Trophoblast cell (in vitro differentiated cells and primary cell): ENCODE results near the gene RGS7.
A peak's percentile ranks its signal among the peaks of the same experiment; 100 is the strongest.

Experiments used
- DNase-seq, 2 donors: peaks; one replicate each; pipeline ENCODE4 v3.0.0-alpha.2; 2016
- H2AFZ ChIP-seq: 2 replicates; pipeline ENCODE4 v1.6.1; 2013; ENCODE audit warnings: low read length, moderate library complexity, mild to moderate bottlenecking; ENCODE audit not compliant: insufficient read depth, poor library complexity
- H2AK5ac ChIP-seq: 2 replicates; pipeline ENCODE4 v1.6.1; 2013; ENCODE audit warnings: mild to moderate bottlenecking, low read length
- H2BK120ac ChIP-seq: 2 replicates; pipeline ENCODE4 v1.6.1; 2013; ENCODE audit warnings: low read length, mild to moderate bottlenecking, moderate library complexity; ENCODE audit not compliant: insufficient read depth, poor library complexity
- H2BK12ac ChIP-seq: 2 replicates; pipeline ENCODE4 v1.6.1; 2013; ENCODE audit warnings: mild to moderate bottlenecking, low read length, moderate library complexity
- H2BK5ac ChIP-seq: 2 replicates; pipeline ENCODE4 v1.6.1; 2013; ENCODE audit warnings: low read length, low read depth, moderate library complexity, mild to moderate bottlenecking; ENCODE audit not compliant: poor library complexity
- H3K14ac ChIP-seq: 2 replicates; pipeline ENCODE4 v1.6.1; 2013; ENCODE audit warnings: mild to moderate bottlenecking, low read length
- H3K18ac ChIP-seq: 2 replicates; pipeline ENCODE4 v1.6.1; 2013; ENCODE audit warnings: mild to moderate bottlenecking, low read length
- H3K23ac ChIP-seq: 2 replicates; pipeline ENCODE4 v1.6.1; 2013; ENCODE audit warnings: low read length
- H3K27ac ChIP-seq: 2 replicates; pipeline ENCODE4 v1.5.1; 2013; ENCODE audit warnings: low read depth, mild to moderate bottlenecking, inconsistent platforms, low read length, moderate library complexity
- H3K27me3 ChIP-seq: 2 replicates; pipeline ENCODE4 v1.6.1; 2013; ENCODE audit warnings: inconsistent platforms, mild to moderate bottlenecking, low read length, moderate library complexity; ENCODE audit not compliant: insufficient read depth
- H3K36me3 ChIP-seq, 2 experiments: 1 replicate in 1 of 2; 2 replicates in 1 of 2; pipeline ENCODE4 v1.6.1; 2013; ENCODE audit warnings: low read length in 2 of 2, mild to moderate bottlenecking in 2 of 2, moderate library complexity in 1 of 2; ENCODE audit not compliant: insufficient read depth in 2 of 2, control insufficient read depth in 1 of 2
- H3K4ac ChIP-seq: 2 replicates; pipeline ENCODE4 v1.6.1; 2013; ENCODE audit warnings: low read depth, mild to moderate bottlenecking, low read length, moderate library complexity
- H3K4me1 ChIP-seq, 2 experiments: 1 replicate in 1 of 2; 2 replicates in 1 of 2; pipeline ENCODE4 v1.6.1; 2013; ENCODE audit warnings: low read length in 2 of 2, mild to moderate bottlenecking in 2 of 2, moderate library complexity in 1 of 2; ENCODE audit not compliant: insufficient read depth in 2 of 2, control insufficient read depth in 1 of 2
- H3K4me2 ChIP-seq: 2 replicates; pipeline ENCODE4 v1.6.1; 2013; ENCODE audit warnings: inconsistent platforms, mild to moderate bottlenecking, low read length, moderate library complexity
- H3K4me3 ChIP-seq: 2 replicates; pipeline ENCODE4 v1.5.1; 2013; ENCODE audit warnings: mild to moderate bottlenecking, low read depth, low read length, inconsistent platforms
- H3K79me1 ChIP-seq: one replicate; pipeline ENCODE4 v1.6.1; 2013; ENCODE audit warnings: low read length
- H3K79me2 ChIP-seq: 2 replicates; pipeline ENCODE4 v1.6.1; 2013; ENCODE audit warnings: low read length, mild to moderate bottlenecking; ENCODE audit not compliant: control insufficient read depth, insufficient read depth, poor library complexity
- H3K9ac ChIP-seq: 2 replicates; pipeline ENCODE4 v1.6.1; 2013; ENCODE audit warnings: mild to moderate bottlenecking, low read length
- H3K9me3 ChIP-seq: 2 replicates; pipeline ENCODE4 v1.6.1; 2013; ENCODE audit warnings: low read depth, mild to moderate bottlenecking, control low read depth, inconsistent platforms, low read length; ENCODE audit not compliant: insufficient read depth
- H4K12ac ChIP-seq: 2 replicates; pipeline ENCODE4 v1.6.1; 2013; ENCODE audit warnings: low read depth, mild to moderate bottlenecking, low read length, moderate library complexity
- H4K8ac ChIP-seq: 2 replicates; pipeline ENCODE4 v1.6.1; 2013; ENCODE audit warnings: low read depth, mild to moderate bottlenecking, low read length, moderate library complexity
- H4K91ac ChIP-seq: one replicate; pipeline ENCODE4 v1.6.1; 2013; ENCODE audit warnings: low read depth, mild to moderate bottlenecking, low read length, moderate library complexity
- WGBS: extraction: QIAGEN DNeasy Blood & Tissue Kit; methylation state at CpG from one replicate; pipeline ENCODE4 v1.1.7; 2013; ENCODE audit warnings: missing lambda C conversion rate; ENCODE audit not compliant: insufficient read length, insufficient coverage; ENCODE audit errors: extremely low coverage; 5-methylcytosine and 5-hydroxymethylcytosine counted together

Gene RGS7

GRCh38 chr1:241215683-241216082 is 141.3 kb downstream of the RGS7 start:
- Histone ChIP-seq H2AK5ac (no peak overlapping the region), H3K9ac (no peak overlapping the region), H3K27me3 (no peaks in the 10 kb centered on the region), H3K79me2 (no peaks in the 10 kb centered on the region), H3K23ac (no peak overlapping the region), H3K9me3 (no peaks in the 10 kb centered on the region), H2BK120ac (no peak overlapping the region), H2BK5ac (no peak overlapping the region), H2BK12ac (no peak overlapping the region), H4K12ac (no peak overlapping the region), H3K4me3 (no peak overlapping the region), H4K8ac (no peak overlapping the region), H3K14ac (no peak overlapping the region), H3K27ac (no peak overlapping the region), H3K79me1 (peaks cover 3% of the 10 kb centered on the region), H3K4me2 (no peak overlapping the region), H4K91ac (no peak overlapping the region), H3K4me1 (peaks cover 3 to 4% of the 10 kb centered on the region in 2 experiments), H3K18ac (no peak overlapping the region), H3K4ac (no peak overlapping the region), H3K36me3 (no peaks in the 10 kb centered on the region), H2AFZ (no peak overlapping the region)
- no CpG with 5 or more reads among the region's 9 CpGs for WGBS
- no peak for DNase-seq

GRCh38 chr1:241215203-241215602 is 141.8 kb downstream of the RGS7 start:
- no peaks in the 10 kb centered on the region for H3K9me3 ChIP-seq
- H4K8ac ChIP-seq: no peak overlapping the region
- no peak overlapping the region for H3K4ac ChIP-seq
- no peaks in the 10 kb centered on the region for H3K27me3 ChIP-seq
- H3K9ac ChIP-seq: no peak overlapping the region
- H3K4me2 ChIP-seq: no peak overlapping the region
- H4K12ac ChIP-seq: no peak overlapping the region
- H3K23ac ChIP-seq: no peak overlapping the region
- no peak overlapping the region for H3K18ac ChIP-seq
- H2AFZ ChIP-seq: no peak overlapping the region
- no peak overlapping the region for H4K91ac ChIP-seq
- no peak overlapping the region for H2BK12ac ChIP-seq
- peaks cover 1% of the 10 kb centered on the region for H3K79me1 ChIP-seq
- H3K36me3 ChIP-seq: no peaks in the 10 kb centered on the region
- H2BK5ac ChIP-seq: no peak overlapping the region
- H3K79me2 ChIP-seq: no peaks in the 10 kb centered on the region
- no peak overlapping the region for H3K4me3 ChIP-seq
- peaks cover 3 to 4% of the 10 kb centered on the region in 2 experiments for H3K4me1 ChIP-seq
- no peak for DNase-seq
- H3K14ac ChIP-seq: no peak overlapping the region
- no peak overlapping the region for H2AK5ac ChIP-seq
- no peak overlapping the region for H3K27ac ChIP-seq
- WGBS: no CpG with 5 or more reads among the region's 4 CpGs
- H2BK120ac ChIP-seq: no peak overlapping the region

DNA sequence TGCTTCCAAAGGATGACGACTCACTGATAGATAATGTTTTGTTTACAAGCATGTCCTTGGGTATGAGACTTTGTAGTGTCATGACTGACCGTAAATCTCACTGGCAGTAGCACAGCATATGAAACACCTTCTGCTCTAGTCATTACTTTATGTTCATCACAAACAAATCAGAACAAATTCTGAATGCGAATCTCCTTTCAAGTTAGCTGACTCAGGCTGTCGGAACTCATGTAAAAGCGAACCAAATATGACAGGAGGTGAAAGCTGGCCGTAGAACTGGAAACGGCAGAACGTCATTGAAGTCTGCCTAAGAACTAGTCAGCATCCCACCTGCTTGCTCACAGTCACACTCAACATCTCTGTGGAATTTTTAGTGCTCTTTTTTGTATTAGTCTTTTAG is 143.9 kb downstream of the RGS7 start:
- Histone ChIP-seq H3K27ac (no peak overlapping the region), H4K12ac (no peak overlapping the region), H3K4me2 (no peak overlapping the region), H3K18ac (no peak overlapping the region), H2BK12ac (no peak overlapping the region), H2BK5ac (no peak overlapping the region), H3K9ac (no peak overlapping the region), H3K4ac (no peak overlapping the region), H3K36me3 (no peaks in the 10 kb centered on the region), H3K4me1 (no peaks in the 10 kb centered on the region), H3K23ac (no peak overlapping the region), H2AFZ (no peak overlapping the region), H3K79me1 (no peaks in the 10 kb centered on the region), H4K91ac (no peak overlapping the region), H3K27me3 (no peaks in the 10 kb centered on the region), H3K9me3 (no peaks in the 10 kb centered on the region), H3K4me3 (no peak overlapping the region), H3K14ac (no peak overlapping the region), H4K8ac (no peak overlapping the region), H3K79me2 (no peaks in the 10 kb centered on the region), H2AK5ac (no peak overlapping the region), H2BK120ac (no peak overlapping the region)
- DNase-seq: peak in 1 of 2 donors; percentile 18
- WGBS: no CpG with 5 or more reads among the region's 8 CpGs

- H3K4ac ChIP-seq: no peak overlapping the region
- no peak overlapping the region for H2BK12ac ChIP-seq
- no peak overlapping the region for H3K23ac ChIP-seq
- H3K14ac ChIP-seq: no peak overlapping the region
- no peaks in the 10 kb centered on the region for H3K9me3 ChIP-seq
- no peak overlapping the region for H2AK5ac ChIP-seq
- no peak overlapping the region for H3K27ac ChIP-seq
- no peaks in the 10 kb centered on the region for H3K79me1 ChIP-seq
- H3K79me2 ChIP-seq: no peaks in the 10 kb centered on the region
- H3K18ac ChIP-seq: no peak overlapping the region
- H3K4me2 ChIP-seq: no peak overlapping the region
- no peak overlapping the region for H4K91ac ChIP-seq
- H2BK120ac ChIP-seq: no peak overlapping the region
- no peak overlapping the region for H2AFZ ChIP-seq
- H3K4me1 ChIP-seq: no peaks in the 10 kb centered on the region
- DNase-seq: no peak
- no peak overlapping the region for H4K8ac ChIP-seq
- H3K4me3 ChIP-seq: no peak overlapping the region
- no peak overlapping the region for H2BK5ac ChIP-seq
- no CpG with 5 or more reads among the region's 6 CpGs for WGBS
- no peak overlapping the region for H4K12ac ChIP-seq
- no peak overlapping the region for H3K9ac ChIP-seq
- H3K36me3 ChIP-seq: no peaks in the 10 kb centered on the region
- H3K27me3 ChIP-seq: no peaks in the 10 kb centered on the region
Measured at GRCh38 chr1:241212628-241213027, 144.4 kb downstream of the RGS7 start.
